ENCODE results near the gene RPS6KA5.
"Not testable (repeated sequence)": the region's sequence is repeated elsewhere in the genome, so short reads cannot be mapped to it uniquely, and the experiment has no call there.

Gene RPS6KA5

GRCh38 chr14:90827919-90828610, 232.4 kb downstream of the RPS6KA5 start:
- DNase-seq = peak; percentile 97

GRCh38 chr14:90823542-90823941, 236.9 kb downstream of the RPS6KA5 start:
- DNase-seq = not testable (repeated sequence)

- DNase-seq = peak; percentile 82
Observed at GRCh38 chr14:90820958-90821357, 239.5 kb downstream of the RPS6KA5 start.

- no peak for DNase-seq
Observed at GRCh38 chr14:90819734-90820393, 240.6 kb downstream of the RPS6KA5 start.

- DNase-seq = no peak
Observed at GRCh38 chr14:90818715-90819114, 241.7 kb downstream of the RPS6KA5 start.

- DNase-seq = no peak
Observed at GRCh38 chr14:90816681-90817436, 243.6 kb downstream of the RPS6KA5 start.

- DNase-seq = peak; percentile 33
Observed at GRCh38 chr14:90815822-90816662, 244.4 kb downstream of the RPS6KA5 start, which contains the start of gene TTC7B. TSS of gene TTC7B (minus strand) at chr14:90816430. CDS start at chr14:90816295, 135 bp downstream.

GRCh38 chr14:90815572-90815821, 244.9 kb downstream of the RPS6KA5 start:
- DNase-seq = no peak

GRCh38 chr14:90814806-90815571, 245.5 kb downstream of the RPS6KA5 start:
- DNase-seq = no peak

GRCh38 chr14:90813442-90813841, 247.0 kb downstream of the RPS6KA5 start:
- no peak for DNase-seq

GRCh38 chr14:90812109-90812508, 248.3 kb downstream of the RPS6KA5 start:
- no peak for DNase-seq

- DNase-seq = no peak
Observed at GRCh38 chr14:90811641-90812040, 248.8 kb downstream of the RPS6KA5 start.

GRCh38 chr14:90810806-90811205, 249.6 kb downstream of the RPS6KA5 start:
- DNase-seq = no peak

- DNase-seq = no peak
Observed at GRCh38 chr14:90809530-90810312, 250.7 kb downstream of the RPS6KA5 start.

- no peak for DNase-seq
Observed at GRCh38 chr14:90808759-90809529, 251.5 kb downstream of the RPS6KA5 start.

GRCh38 chr14:90807060-90807459, 253.4 kb downstream of the RPS6KA5 start:
- DNase-seq = no peak

GRCh38 chr14:90805662-90806540, 254.5 kb downstream of the RPS6KA5 start:
- no peak for DNase-seq

- no peak for DNase-seq
Observed at GRCh38 chr14:90805084-90805391, 255.4 kb downstream of the RPS6KA5 start.

- DNase-seq = no peak
Observed at GRCh38 chr14:90804292-90805083, 256.0 kb downstream of the RPS6KA5 start.

Data from activated CD4-positive, alpha-beta T cell treated with anti-CD3 and anti-CD28 coated beads, Interleukin-10, Interleukin-2, amounts not matched to agents 100 ng/mL and 50 ng/mL, durations not matched to agents 16 hours and 8 hours (primary cell).